Panc1 (cell line): Measurements from ENCODE around the gene ESAM.

ENCODE experiments used
- CTCF ChIP-seq: fragments of 450-650 bp; IDR thresholded peaks from 2 replicates; pipeline ENCODE4 v1.5.1; 2017; ENCODE audit warnings: mild to moderate bottlenecking
- SIN3A ChIP-seq: IDR thresholded peaks from 2 replicates; pipeline ENCODE4 v1.6.1; 2012; ENCODE audit warnings: low read depth, mild to moderate bottlenecking, low read length, moderate library complexity, borderline replicate concordance; ENCODE audit not compliant: insufficient read depth

GRCh38 chr11:124769806-124770774 is 8.0 kb upstream of the ESAM start:
- no peak for TF ChIP-seq CTCF
- TF ChIP-seq SIN3A, result no peak
